ENCODE measurements around the gene SCRN2.
A peak's percentile ranks its signal among the peaks of the same experiment; 100 is the strongest.

SCRN2 gene

DNA sequence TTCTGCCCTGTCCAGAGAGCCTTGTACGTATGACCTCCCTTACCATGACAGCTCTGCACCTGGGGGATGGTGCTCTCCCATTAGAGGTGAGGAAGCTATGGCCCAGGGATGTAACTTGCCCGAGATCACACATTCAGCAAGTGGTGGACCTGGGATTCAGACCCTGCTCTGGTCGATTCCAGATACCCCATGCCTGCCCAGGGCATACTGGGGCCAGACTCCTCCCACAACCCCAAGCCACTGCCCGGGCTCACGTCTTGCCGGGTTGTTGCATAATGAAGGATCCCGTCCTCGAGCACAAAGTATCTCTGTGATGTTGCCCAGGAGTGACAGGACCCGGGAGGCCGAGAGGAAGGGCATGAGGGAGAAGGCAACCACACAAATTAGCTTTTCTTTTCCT, 21.6 kb downstream of the SCRN2 start:
- no peak for DNase-seq

DNA sequence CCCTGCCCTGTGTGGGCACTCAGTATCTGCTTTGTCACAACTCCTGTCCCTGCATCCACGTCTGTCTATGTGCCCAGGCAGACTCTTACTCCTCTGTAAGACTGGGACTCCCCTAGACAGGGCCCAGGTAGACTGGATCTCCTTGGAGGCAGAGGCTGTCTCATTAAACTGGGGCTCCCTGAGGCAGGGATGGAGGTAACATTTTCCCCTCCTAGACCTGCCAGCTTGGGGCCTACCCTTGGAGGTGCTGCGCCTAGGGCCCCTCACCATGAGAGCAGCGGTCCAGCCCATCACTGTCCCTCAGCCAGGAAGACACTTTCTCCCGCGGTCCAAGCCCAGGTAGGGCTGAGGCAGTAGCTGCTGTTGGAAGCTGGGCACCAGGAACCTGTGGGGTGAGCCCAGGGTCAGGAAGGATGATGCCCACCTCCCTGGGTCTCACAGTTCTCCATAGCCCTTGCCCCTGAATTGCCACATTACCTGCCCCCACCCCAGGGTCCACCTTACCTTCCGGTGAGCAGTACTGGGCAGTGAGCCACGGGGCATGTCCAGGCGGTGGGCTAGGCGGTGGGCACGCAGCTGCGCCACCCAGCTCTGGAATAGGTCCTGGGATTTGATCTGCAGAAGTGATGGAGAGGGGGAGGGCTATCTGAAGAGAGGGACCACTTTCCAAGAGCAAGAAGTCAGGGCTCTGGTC, 22.9 kb downstream of the SCRN2 start:
- no peak for DNase-seq

DNA sequence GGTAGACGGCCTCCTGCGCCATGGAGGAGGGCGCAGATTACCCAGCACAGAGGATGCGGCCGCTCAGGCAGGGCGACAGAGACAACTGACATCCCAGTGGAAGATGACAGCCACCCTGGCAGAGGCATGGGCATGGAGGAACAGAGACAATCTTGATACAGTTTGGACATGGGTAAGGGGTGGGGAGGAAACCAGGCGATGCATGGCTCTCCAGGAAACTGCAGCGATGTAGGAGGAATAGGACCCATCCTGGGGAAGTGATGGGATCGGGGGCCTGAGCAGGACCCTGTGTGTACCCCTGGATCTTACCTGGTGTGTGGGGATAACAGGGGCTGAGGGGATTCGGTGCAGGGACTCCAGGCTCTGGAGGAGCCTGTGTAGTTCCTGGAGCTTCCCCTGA, 24.1 kb downstream of the SCRN2 start:
- no peak for DNase-seq

GRCh38 chr17:47816111-47816735, 24.9 kb downstream of the SCRN2 start:
- DNase-seq: no peak

GRCh38 chr17:47815106-47815918, 25.8 kb downstream of the SCRN2 start:
- no peak for DNase-seq

GRCh38 chr17:47813512-47814031, 27.5 kb downstream of the SCRN2 start:
- DNase-seq: no peak

DNA sequence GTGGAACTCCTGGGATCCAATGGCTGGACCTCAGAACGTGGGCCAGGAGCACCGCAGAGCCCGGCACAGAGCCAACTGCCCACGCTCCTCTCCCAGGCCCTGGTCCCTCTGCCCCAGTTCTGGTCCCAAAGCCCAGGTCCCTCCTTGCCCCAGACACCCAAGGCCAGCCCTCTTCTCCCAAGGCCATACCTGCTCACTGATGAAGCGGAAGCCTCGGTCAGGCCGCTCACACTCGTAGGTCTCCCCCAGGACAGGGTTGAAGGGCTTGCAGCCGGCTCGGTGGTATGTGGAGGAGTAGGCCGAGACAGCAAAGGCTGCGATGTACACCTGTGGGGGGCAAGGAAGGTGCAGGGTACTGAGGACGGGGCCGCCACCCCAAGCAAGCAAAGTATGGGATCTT, 28.0 kb downstream of the SCRN2 start:
- DNase-seq: no peak

DNA sequence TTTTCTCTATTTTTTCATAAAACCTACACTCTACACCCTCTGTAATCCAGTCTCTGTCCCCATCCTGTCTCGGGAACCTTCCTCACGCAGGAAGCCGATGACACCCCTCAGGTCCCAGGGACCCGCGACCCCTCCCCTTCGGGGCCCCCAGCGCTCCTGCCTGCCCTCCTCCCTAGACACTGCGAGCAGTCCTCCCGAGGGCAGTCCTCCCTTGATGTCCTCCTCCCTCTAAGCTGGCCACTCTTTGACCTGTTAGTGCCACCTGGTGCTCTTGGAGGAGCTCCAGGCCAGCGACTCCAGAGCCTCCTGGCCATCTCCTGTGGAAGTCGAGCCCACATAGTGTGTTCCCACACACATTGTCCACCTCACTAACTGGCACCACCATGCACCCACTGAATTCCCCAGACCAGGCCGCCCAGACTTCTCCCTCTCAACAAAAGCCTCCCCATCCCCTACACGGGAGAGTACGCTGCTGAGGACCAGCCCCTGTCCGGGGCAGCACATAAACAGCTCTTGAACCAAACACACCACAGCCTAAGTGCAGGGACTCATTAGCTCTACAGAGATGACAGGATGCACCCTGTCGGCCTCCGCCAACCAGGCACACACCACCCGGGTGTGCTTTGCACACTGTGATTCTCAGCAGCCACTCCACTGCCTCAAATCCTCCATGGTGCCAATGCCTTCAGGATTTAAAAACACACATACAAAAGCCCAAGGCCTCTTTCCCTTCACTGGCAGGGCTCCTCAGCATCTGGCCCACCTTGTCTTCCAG, 28.7 kb downstream of the SCRN2 start:
- DNase-seq: no peak

DNA sequence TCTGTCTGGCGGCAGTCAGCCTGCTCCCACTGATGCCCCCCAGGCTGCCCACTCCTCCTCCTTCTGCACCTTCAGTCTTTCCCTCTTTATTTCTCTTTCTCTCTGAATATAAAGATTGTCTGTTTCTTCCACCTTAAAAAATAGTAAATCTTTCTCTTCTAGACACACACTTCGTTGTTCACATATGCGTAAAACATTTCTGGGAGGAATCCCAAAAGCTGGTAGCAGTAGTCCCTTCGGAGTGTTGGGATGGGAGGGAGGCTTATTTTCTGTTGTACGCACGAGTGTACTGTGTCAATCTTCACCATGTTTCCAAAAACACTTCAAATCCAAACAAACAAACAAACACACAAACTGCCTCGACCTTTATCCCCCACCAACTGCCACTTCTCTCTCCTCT, 29.4 kb downstream of the SCRN2 start:
- no peak for DNase-seq

GRCh38 chr17:47810901-47811635, 30.0 kb downstream of the SCRN2 start:
- DNase-seq: no peak

DNA sequence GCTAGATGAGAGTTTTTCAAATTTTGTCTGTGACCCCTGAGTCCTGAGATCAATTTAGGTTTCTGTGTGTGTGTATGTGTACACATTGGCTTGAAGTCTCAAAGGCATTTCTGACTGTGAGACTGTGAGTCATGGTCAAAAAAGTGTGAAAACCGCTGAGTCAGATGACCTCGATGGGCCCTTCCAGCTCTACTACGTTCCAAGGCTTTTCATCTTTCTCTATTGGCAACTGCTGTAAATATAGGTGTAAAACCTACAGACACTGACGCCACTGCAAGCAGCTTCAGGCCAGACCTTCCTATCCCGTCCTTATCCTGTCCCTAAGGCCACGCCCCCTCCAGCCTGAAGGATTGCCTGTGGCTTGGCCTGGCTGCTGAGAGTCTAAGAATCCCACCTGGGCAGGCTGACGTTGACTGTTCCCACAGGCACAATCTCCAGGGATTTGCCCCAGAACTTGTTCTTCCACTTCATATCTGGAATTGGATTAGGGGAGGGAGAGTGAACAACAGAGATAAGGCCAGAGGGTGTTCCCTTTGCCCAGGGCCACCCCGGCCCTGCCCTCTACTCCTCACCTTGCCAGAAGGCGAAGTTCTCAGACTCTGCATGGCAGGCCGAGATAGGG, 30.8 kb downstream of the SCRN2 start:
- DNase-seq: peak; percentile 58

DNA sequence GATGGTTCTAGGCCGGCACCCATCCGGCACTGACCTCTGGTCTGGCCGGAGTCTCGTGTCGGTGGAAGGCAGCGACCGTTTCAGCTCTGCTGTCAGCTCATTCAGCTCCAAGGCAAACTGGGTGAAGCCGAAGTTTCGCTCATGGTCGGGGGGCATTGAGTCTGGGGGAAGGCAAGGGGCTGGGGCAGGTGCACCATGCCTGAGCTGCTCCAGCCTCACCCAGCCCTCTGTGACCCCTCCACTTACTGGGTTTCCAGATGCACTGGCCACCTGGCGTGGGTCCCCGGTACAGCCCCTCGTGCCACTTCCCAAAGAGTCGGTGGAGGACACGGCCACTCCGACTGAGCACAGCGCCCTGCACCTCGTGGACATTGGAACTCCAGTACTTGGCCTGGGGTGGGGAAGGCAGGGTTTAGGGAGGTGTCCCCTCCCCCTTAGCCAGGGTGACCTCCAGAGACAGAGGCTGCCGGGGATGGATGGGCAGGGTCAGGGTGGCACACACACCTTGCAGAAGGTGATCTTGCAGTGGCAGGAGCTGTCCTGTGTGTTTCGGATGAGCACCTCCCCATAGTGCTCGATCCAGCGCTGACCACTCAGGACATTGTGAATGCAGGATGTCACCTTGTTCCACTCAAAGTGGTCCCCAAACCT, 32.1 kb downstream of the SCRN2 start:
- no peak for DNase-seq

DNA sequence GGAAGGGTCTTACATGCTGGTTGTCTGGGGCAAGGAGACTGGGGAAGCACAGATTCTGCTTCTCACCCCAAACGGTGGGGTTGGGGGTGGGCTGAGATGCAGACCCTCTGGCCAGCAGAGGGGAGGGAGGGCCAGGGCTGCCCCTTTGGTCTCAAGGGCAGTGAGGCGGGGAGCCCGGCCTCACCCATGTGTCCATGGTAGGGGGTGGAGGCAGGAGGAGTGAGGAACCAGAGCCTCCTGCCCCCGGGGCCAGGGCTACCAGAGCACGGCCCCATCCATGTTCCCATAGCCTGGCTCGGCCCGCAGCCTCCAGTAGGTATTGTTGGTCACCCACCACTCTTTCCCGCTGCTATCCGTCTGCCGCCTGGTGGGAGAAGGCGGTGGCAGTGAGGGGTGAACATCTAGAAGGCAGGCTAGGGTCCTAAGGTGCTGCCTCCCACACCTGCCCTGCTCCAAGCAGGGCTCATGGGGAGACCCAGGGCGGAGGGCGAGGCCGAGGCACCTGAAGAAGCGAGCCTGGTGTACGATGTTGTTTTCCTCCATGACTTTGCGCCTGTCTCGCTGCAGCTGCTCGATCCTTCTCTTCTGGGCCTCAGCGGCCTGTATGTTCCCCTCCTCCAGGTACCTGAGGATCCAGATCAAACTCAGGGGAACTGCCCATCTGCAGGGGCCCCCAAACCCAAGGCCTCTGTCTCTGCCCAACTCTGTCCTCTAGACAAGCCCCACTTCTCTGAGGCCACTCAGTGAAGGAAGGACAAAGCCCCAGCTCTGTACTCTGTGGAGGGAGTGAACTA, 32.8 kb downstream of the SCRN2 start:
- no peak for DNase-seq

DNA sequence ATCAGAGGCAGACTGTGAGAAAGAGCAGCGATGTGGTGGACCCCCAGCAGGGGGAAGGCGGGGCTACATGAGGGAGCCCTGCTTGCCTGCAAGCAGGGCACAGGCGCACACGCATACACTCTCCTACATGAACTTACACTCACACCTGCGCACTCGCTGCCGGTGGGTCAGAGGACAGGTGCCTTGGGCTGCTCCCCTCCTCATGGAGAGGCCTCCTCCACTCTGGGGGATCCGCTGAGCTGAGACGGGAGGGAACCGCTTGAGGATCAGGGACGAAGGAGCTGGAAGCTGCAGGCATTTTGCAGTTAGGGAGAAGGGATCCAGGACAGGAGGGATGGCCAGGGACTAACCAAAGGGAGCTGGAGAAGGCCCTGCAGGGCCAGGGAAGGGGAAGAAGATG, 33.7 kb downstream of the SCRN2 start:
- DNase-seq: no peak

GRCh38 chr17:47806913-47807255, 34.2 kb downstream of the SCRN2 start:
- DNase-seq: no peak

DNA sequence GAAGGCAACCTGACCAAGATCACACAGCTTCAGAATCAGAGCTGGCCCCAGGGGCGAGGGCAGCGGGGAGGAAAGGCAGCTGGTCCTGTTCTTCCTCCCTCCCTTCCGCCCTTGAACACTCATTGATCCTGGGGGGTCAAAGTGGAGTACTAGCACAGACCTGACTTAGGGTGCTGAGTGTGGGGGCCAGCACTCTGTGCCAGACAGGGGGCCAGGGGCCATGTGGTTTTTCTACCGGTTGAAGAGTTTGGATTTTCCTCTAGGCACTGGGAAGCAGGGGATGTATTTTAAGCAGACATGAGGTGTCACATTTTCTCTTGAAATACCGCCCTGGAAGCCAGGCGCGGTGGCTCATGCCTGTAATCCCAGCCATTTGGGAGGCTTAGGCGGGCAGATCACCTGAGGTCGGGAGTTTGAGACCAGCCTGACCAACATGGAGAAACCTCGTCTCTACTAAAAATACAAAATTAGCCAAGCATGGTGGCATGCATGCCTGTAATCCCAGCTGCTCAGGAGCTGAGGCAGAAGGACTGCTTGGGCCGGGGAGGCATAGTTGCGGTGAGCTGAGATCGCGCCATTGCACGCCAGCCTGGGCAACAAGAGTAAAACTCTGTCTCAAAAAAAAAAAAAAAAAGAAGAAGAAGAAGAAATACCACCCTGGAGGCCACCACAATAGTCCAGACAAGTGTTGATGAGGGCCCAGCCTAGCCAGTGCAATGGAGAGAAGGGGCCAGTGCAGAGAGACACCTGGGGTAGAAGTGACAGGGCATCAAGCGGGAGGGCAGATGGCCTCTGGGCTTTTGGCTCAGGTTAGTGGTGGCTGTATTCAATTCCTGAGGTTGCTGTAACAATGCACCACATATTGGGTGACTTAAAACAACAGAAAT, 34.8 kb downstream of the SCRN2 start:
- no peak for DNase-seq

DNA sequence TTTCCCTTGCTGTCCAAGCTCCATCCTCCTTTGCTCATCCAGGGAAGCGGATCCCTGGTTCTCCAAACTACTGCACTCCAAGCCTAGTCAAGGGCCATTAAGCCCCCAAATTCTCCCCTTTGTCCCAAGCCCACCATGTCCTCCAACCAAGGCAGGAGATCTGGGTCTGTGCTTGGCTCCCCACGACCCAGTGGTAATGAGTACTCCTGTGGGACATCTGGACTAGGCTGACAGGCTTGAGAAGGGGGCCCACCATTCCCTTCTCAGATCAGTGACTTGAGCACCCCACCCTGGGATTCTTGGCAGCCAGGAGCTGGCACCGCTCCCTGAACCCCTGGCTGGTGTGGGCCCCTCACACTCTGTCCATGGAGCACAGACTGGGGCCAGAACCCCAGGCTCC, 36.6 kb downstream of the SCRN2 start:
- DNase-seq: no peak

DNA sequence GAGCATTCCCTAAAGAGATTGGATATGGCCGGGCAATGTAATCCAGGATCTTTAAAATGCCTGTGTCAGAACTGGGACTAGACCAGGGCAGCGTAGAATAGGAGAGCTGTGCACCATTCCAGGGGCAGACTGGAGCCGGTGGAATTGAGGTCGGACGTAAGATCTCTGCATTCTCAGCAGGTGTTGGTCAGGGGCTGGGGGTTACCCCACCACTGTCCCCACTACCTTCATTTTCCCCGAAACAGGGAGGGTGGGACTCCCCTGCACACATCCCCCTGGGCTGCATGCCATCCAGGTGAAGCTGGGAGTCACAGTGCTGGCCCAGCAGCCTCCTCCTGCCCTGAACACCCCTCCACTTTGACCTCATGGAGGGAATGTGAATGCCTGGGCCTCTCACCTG, 37.3 kb downstream of the SCRN2 start:
- no peak for DNase-seq

- DNase-seq: no peak
Measured at GRCh38 chr17:47803201-47803600, 37.9 kb downstream of the SCRN2 start.

Measured in stimulated activated CD4-positive, alpha-beta T cell treated with anti-CD3 and anti-CD28 coated beads, Interleukin-1b, Interleukin-23, amount 100 ng/mL, for 48 hours (primary cell).